DOHH2 (cell line): ENCODE measurements around the gene ZDHHC5.

Experiments used
- H3F3A ChIP-seq: fragments of 200-600 bp; sonication (generic), shearing (Covaris generic); 2 replicates; pipeline ENCODE4 v1.6.0; 2016; ENCODE audit warnings: antibody characterized with exemption, mild to moderate bottlenecking; ENCODE audit not compliant: control insufficient read depth, insufficient read depth
- H3K27ac ChIP-seq: fragments of 200-600 bp; sonication (generic); 2 replicates; pipeline ENCODE4 v1.5.1; 2014; ENCODE audit warnings: low read depth, mild to moderate bottlenecking, low read length, moderate library complexity
- H3K27me3 ChIP-seq: fragments of 200-600 bp; sonication (generic); 2 replicates; pipeline ENCODE4 v1.6.1; 2014; ENCODE audit warnings: mild to moderate bottlenecking, low read length, mixed read lengths; ENCODE audit not compliant: control insufficient read depth
- H3K36me3 ChIP-seq: fragments of 200-600 bp; sonication (generic); 2 replicates; pipeline ENCODE4 v1.6.1; 2014; ENCODE audit warnings: mild to moderate bottlenecking, low read length, moderate library complexity, mixed read lengths; ENCODE audit not compliant: control insufficient read depth
- H3K4me1 ChIP-seq: fragments of 200-600 bp; sonication (generic); 2 replicates; pipeline ENCODE4 v1.6.1; 2014; ENCODE audit warnings: mild to moderate bottlenecking, low read length, mixed read lengths; ENCODE audit not compliant: control insufficient read depth
- H3K4me2 ChIP-seq: fragments of 200-600 bp; sonication (generic); 2 replicates; pipeline ENCODE4 v1.6.0; 2014; ENCODE audit warnings: mild to moderate bottlenecking, low read length, moderate library complexity
- H3K4me3 ChIP-seq: fragments of 200-600 bp; sonication (generic); 2 replicates; pipeline ENCODE4 v1.5.1; 2014; ENCODE audit warnings: mild to moderate bottlenecking, low read length, mixed read lengths
- H3K79me2 ChIP-seq: fragments of 200-600 bp; sonication (generic); 2 replicates; pipeline ENCODE4 v1.6.1; 2014; ENCODE audit warnings: mild to moderate bottlenecking, low read length, mixed read lengths; ENCODE audit not compliant: control insufficient read depth
- H3K9me2 ChIP-seq: fragments of 200-600 bp; sonication (generic); replicated peaks from 2 replicates; pipeline ENCODE4 v1.6.1; 2014; ENCODE audit warnings: mild to moderate bottlenecking, low read length, mixed read lengths; ENCODE audit not compliant: control insufficient read depth
- H3K9me3 ChIP-seq: fragments of 200-600 bp; sonication (generic); 2 replicates; pipeline ENCODE4 v1.6.1; 2014; ENCODE audit warnings: antibody characterized with exemption, low read length, mixed read lengths; ENCODE audit not compliant: control insufficient read depth, insufficient read depth
- H4K20me1 ChIP-seq: fragments of 200-600 bp; sonication (generic); 2 replicates; pipeline ENCODE4 v1.6.0; 2014; ENCODE audit warnings: low read depth, mild to moderate bottlenecking, antibody characterized with exemption, low read length, moderate library complexity; ENCODE audit not compliant: control insufficient read depth, insufficient read depth
- EZH2phosphoT487 ChIP-seq: fragments of 200-600 bp; sonication (generic); IDR thresholded peaks from 2 replicates; pipeline ENCODE4 v1.6.1; 2017; ENCODE audit warnings: borderline replicate concordance, mild to moderate bottlenecking, antibody characterized with exemption, low read length, moderate library complexity, mixed read lengths
- TF ChIP-seq, protein P1 (sequence below): fragments of 200-600 bp; sonication (generic); IDR thresholded peaks from one replicate; pipeline ENCODE4 v1.5.1; 2014; ENCODE audit warnings: antibody characterized with exemption, mild to moderate bottlenecking, low read depth, low read length; ENCODE audit not compliant: poor library complexity, severe bottlenecking

The ZDHHC5 gene

GRCh38 chr11:57675176-57675941, 7.4 kb downstream of the ZDHHC5 start:
- H3K4me2 ChIP-seq: no peak overlapping the region
- H3K9me2 ChIP-seq: no peaks in the 10 kb centered on the region
- H3K79me2 ChIP-seq: peaks cover 97% of the 10 kb centered on the region
- no peaks in the 10 kb centered on the region for H3K9me3 ChIP-seq
- 0 out of 2 replicates have a peak, but pooled peaks cover 2% of the 10 kb centered on the region for H3K4me1 ChIP-seq
- peaks cover 34% of the 10 kb centered on the region for H4K20me1 ChIP-seq
- no peak overlapping the region for H3K27ac ChIP-seq
- no peak for TF ChIP-seq EZH2phosphoT487
- TF ChIP-seq, protein P1, sequence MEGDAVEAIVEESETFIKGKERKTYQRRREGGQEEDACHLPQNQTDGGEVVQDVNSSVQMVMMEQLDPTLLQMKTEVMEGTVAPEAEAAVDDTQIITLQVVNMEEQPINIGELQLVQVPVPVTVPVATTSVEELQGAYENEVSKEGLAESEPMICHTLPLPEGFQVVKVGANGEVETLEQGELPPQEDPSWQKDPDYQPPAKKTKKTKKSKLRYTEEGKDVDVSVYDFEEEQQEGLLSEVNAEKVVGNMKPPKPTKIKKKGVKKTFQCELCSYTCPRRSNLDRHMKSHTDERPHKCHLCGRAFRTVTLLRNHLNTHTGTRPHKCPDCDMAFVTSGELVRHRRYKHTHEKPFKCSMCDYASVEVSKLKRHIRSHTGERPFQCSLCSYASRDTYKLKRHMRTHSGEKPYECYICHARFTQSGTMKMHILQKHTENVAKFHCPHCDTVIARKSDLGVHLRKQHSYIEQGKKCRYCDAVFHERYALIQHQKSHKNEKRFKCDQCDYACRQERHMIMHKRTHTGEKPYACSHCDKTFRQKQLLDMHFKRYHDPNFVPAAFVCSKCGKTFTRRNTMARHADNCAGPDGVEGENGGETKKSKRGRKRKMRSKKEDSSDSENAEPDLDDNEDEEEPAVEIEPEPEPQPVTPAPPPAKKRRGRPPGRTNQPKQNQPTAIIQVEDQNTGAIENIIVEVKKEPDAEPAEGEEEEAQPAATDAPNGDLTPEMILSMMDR: no peak
- no peaks in the 10 kb centered on the region for H3F3A ChIP-seq
- peaks cover 87% of the 10 kb centered on the region for H3K36me3 ChIP-seq
- no peaks in the 10 kb centered on the region for H3K27me3 ChIP-seq
- H3K4me3 ChIP-seq: no peak overlapping the region

DNA sequence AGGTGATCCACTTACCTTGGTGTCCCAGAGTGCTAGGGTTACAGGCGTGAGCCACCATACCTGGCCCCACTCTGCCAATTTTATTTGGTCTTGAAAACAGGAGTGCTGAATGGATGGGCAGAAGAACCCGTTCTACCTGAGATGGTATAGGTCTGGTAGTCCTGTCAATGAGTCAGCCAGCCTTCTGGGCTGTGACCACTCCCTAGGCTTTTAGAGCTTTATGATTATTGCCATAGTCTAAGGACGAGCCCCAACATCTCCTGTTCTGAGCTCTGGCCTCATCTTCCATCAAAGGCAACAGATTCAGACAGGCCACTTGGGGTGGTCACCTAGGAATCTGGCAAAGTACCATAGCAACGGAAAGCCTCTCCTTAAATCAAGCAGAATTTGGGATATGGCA, 11.5 kb downstream of the ZDHHC5 start:
- H3F3A ChIP-seq: no peaks in the 10 kb centered on the region
- H3K27me3 ChIP-seq: no peaks in the 10 kb centered on the region
- H3K4me3 ChIP-seq: no peak overlapping the region
- no peaks in the 10 kb centered on the region for H3K4me1 ChIP-seq
- no peaks in the 10 kb centered on the region for H3K9me2 ChIP-seq
- TF ChIP-seq EZH2phosphoT487: no peak
- TF ChIP-seq, protein P1: no peak
- peaks cover 85% of the 10 kb centered on the region for H3K36me3 ChIP-seq
- peaks cover 22% of the 10 kb centered on the region for H4K20me1 ChIP-seq
- no peak overlapping the region for H3K4me2 ChIP-seq
- H3K9me3 ChIP-seq: no peaks in the 10 kb centered on the region
- H3K79me2 ChIP-seq: peaks cover 93% of the 10 kb centered on the region
- H3K27ac ChIP-seq: no peak overlapping the region

DNA sequence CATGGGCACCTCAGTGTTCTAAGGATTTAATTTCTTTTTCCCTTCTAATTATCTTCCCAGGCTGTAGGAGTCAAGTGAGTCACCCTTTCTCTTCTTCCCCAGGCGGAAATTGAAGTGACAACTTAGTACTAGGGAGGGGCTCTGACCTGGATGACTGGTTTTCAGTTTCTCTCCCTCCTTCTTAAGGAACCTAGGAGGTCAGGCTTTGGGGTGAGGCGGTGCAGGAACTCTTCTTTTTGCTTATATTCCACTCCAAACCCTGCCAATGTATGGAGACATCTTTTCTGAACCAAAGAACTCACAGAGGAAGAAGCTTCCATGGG, 12.6 kb downstream of the ZDHHC5 start:
- H3K27me3 ChIP-seq: no peaks in the 10 kb centered on the region
- peaks cover 85% of the 10 kb centered on the region for H3K36me3 ChIP-seq
- TF ChIP-seq, protein P1: no peak
- TF ChIP-seq EZH2phosphoT487: no peak
- H3K79me2 ChIP-seq: peaks cover 86% of the 10 kb centered on the region
- H4K20me1 ChIP-seq: peaks cover 19% of the 10 kb centered on the region
- no peak overlapping the region for H3K27ac ChIP-seq
- no peaks in the 10 kb centered on the region for H3K9me3 ChIP-seq
- no peaks in the 10 kb centered on the region for H3F3A ChIP-seq
- H3K9me2 ChIP-seq: no peaks in the 10 kb centered on the region
- H3K4me1 ChIP-seq: no peaks in the 10 kb centered on the region
- H3K4me3 ChIP-seq: no peak overlapping the region
- H3K4me2 ChIP-seq: no peak overlapping the region
